ENCODE data around the gene TMEM179. TPM values are rescaled to one million over a fixed set of nuclear protein-coding genes. Genes with fewer than 3 reads are reported as not detected.
"Not testable (repeated sequence)": the region's sequence is repeated elsewhere in the genome, so short reads cannot be mapped to it uniquely, and the experiment has no call there.

TMEM179 gene
- total RNA-seq = 1 to 10 TPM in 1 of 2 donors, under 1 TPM in 1; 0.52 to 2.2 TPM

GRCh38 chr14:104604458-104605449 is at the start of gene TMEM179:
TMEM179 (minus strand) TSS chr14:104604772; CDS start chr14:104604741, 31 bp downstream.
- H3K27ac ChIP-seq = no peak within 1 kb of the TSS
- no peaks in the 10 kb centered on the region for H3K27me3 ChIP-seq
- DNase-seq (ENCODE audit: low spot score) = no peak
- peaks cover 0 to 9% of the 10 kb centered on the region in 2 donors for H3K4me1 ChIP-seq
- no peaks in the 10 kb centered on the region for H3K36me3 ChIP-seq
- no peaks in the 10 kb centered on the region for H3K9me3 ChIP-seq
- no peak for TF ChIP-seq CTCF (IDR thresholded peaks at IDR 0.05)
- peak within 1 kb of the TSS; percentile 33 to 39 for H3K4me3 ChIP-seq

GRCh38 chr14:104654119-104654518 is 49.5 kb upstream of the TMEM179 start:
- Histone ChIP-seq H3K27me3 (no peaks in the 10 kb centered on the region), H3K27ac (no peak overlapping the region), H3K36me3 (no peaks in the 10 kb centered on the region), H3K4me1 (peaks cover 0 to 10% of the 10 kb centered on the region in 2 donors), H3K9me3 (no peaks in the 10 kb centered on the region), H3K4me3 (no peak overlapping the region)
- no peak for DNase-seq (ENCODE audit: low spot score)
- TF ChIP-seq CTCF (IDR thresholded peaks at IDR 0.05) = no peak

- H3K4me3 ChIP-seq; DNase-seq (ENCODE audit: low spot score): not testable (repeated sequence)
These were observed 48.8 kb upstream of the TMEM179 start for GRCh38 chr14:104653130-104653920.

GRCh38 chr14:104652386-104652785 is 47.8 kb upstream of the TMEM179 start:
- Histone ChIP-seq H3K36me3 (no peaks in the 10 kb centered on the region), H3K4me3 (no peak overlapping the region), H3K4me1 (peaks cover 0 to 10% of the 10 kb centered on the region in 2 donors), H3K27ac (no peak overlapping the region), H3K27me3 (no peaks in the 10 kb centered on the region), H3K9me3 (no peaks in the 10 kb centered on the region)
- TF ChIP-seq CTCF (IDR thresholded peaks at IDR 0.05) = no peak
- no peak for DNase-seq (ENCODE audit: low spot score)

More at GRCh38 chr14:104653130-104653920, 48.8 kb upstream of the TMEM179 start:
- not testable (repeated sequence) for H3K27me3 ChIP-seq, H3K36me3 ChIP-seq, H3K27ac ChIP-seq, H3K9me3 ChIP-seq, H3K4me1 ChIP-seq

GRCh38 chr14:104651876-104652260 is 47.3 kb upstream of the TMEM179 start:
- no peaks in the 10 kb centered on the region for H3K36me3 ChIP-seq
- H3K27ac ChIP-seq = no peak overlapping the region
- no peaks in the 10 kb centered on the region for H3K9me3 ChIP-seq
- no peak for DNase-seq (ENCODE audit: low spot score)
- H3K27me3 ChIP-seq = no peaks in the 10 kb centered on the region
- H3K4me3 ChIP-seq = no peak overlapping the region
- no peak for TF ChIP-seq CTCF (IDR thresholded peaks at IDR 0.05)
- H3K4me1 ChIP-seq = peaks cover 0 to 10% of the 10 kb centered on the region in 2 donors
